ENCODE data around the gene MYOZ1. TPM values are rescaled to one million over a fixed set of nuclear protein-coding genes. Genes with fewer than 3 reads are reported as not detected.

The MYOZ1 gene
- total and polyA plus RNA-seq, 2 of the 8 experiments (the other 6 are each of a cell fraction or from before 2014, with no cell fraction given): 2.6 to 3.3 TPM

GRCh38 chr10:73614720-73615119 is 26.6 kb downstream of the MYOZ1 start (continued):
- no peak for TF ChIP-seq KDM4A (IDR thresholded peaks at IDR 0.05; ENCODE audit: low read depth, low read length, severe bottlenecking)
- TF ChIP-seq SAP30 (IDR thresholded peaks at IDR 0.05; ENCODE audit: insufficient read depth, insufficient replicate concordance, low read length): no peak
- TF ChIP-seq KDM5A (IDR thresholded peaks at IDR 0.05; ENCODE audit: low read length): no peak
- TF ChIP-seq RFX5 (IDR thresholded peaks at IDR 0.05; ENCODE audit: borderline replicate concordance, low read depth, low read length): no peak
